AG09319 (cell line): Measurements from ENCODE around the gene TLE4.

Source experiments
- DNase-seq: peaks from one replicate; pipeline ENCODE4 v3.0.0-alpha.2; 2010; ENCODE audit warnings: low read depth; ENCODE audit errors: extremely low read depth
- TF ChIP-seq, protein P1 (sequence below): IDR thresholded peaks from 2 replicates; pipeline ENCODE4 v1.5.1; 2011; ENCODE audit warnings: low read depth, mild to moderate bottlenecking, inconsistent platforms, low read length, moderate library complexity

Gene TLE4

DNA sequence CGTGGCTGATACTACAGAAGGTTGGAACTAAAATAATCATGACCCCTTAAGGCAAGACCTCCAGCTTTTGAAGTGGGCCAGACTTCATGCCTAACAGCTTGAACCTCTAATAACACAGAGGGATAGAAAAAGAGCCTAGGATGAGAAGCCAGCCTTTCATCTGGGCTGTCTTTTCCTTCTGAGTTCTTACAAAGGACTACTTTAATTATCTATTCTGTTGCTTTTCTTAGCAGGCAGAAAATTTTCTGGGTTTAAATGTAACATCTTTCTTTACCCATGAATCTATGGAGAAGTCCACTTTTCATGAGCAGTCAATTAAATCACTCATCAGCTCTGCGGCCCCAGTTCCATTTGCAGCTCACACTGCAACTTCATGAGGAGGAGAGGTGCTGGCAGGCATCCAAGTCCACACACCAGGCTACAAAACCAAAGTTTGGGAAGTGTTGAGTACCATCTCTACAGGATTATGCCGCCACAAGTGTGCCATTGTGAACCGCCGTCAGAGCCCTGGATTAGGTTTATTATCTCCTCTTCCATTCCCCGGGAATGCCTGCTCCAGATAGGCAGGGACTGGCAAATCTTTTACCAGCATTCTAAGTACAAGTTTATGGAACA, 192.0 kb downstream of the TLE4 start:
- no peak for DNase-seq
- TF ChIP-seq, protein P1, sequence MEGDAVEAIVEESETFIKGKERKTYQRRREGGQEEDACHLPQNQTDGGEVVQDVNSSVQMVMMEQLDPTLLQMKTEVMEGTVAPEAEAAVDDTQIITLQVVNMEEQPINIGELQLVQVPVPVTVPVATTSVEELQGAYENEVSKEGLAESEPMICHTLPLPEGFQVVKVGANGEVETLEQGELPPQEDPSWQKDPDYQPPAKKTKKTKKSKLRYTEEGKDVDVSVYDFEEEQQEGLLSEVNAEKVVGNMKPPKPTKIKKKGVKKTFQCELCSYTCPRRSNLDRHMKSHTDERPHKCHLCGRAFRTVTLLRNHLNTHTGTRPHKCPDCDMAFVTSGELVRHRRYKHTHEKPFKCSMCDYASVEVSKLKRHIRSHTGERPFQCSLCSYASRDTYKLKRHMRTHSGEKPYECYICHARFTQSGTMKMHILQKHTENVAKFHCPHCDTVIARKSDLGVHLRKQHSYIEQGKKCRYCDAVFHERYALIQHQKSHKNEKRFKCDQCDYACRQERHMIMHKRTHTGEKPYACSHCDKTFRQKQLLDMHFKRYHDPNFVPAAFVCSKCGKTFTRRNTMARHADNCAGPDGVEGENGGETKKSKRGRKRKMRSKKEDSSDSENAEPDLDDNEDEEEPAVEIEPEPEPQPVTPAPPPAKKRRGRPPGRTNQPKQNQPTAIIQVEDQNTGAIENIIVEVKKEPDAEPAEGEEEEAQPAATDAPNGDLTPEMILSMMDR: no peak

DNA sequence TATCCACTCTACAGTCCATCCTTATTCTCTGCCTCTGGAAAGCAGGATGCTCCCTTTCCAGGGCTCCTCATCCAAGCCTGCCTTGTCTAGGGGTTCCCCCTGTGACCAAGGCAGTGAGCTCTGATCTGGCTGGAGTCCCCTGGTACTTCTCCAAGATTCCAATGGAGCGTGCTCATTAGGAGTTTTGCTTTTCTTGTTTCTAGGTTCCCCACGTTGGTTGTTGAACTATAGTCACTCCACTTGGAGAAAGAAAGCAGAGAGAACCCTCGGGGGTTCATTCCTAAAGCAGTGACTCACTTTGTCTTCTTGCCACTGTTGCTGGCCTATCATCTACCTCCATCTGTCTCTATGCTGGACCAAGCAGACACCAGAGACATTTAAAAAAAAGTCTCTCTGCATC, 192.6 kb downstream of the TLE4 start:
- TF ChIP-seq, protein P1: no peak
- DNase-seq: peak; percentile 87

- TF ChIP-seq, protein P1: no peak
- DNase-seq: no peak
These were observed 193.7 kb downstream of the TLE4 start for GRCh38 chr9:79765466-79765865.

- TF ChIP-seq, protein P1: no peak
These were observed 194.3 kb downstream of the TLE4 start for GRCh38 chr9:79766091-79766490.

DNA sequence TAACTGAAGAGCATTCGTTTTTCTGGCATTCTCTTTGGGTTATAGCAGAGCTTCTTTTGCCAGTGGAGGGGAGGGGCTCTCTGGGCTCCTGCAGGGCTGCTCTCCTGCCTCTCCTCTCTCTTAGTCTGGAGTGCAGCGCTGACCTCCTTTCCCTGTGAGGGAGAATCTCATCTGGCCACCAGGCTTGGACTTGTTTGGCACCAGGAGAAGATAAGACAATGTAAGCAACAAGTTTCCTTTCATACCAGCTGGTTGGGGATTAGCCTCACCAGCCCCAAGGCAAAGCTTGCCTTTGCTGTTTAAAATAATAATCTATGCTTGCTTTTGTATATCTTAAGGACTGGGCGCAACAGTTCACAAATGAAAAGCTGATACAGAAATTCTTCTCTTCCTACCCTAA, 196.4 kb downstream of the TLE4 start:
- TF ChIP-seq, protein P1: no peak
- DNase-seq: peak; percentile 30

More at GRCh38 chr9:79766091-79766490, 194.3 kb downstream of the TLE4 start:
- no peak for DNase-seq

DNA sequence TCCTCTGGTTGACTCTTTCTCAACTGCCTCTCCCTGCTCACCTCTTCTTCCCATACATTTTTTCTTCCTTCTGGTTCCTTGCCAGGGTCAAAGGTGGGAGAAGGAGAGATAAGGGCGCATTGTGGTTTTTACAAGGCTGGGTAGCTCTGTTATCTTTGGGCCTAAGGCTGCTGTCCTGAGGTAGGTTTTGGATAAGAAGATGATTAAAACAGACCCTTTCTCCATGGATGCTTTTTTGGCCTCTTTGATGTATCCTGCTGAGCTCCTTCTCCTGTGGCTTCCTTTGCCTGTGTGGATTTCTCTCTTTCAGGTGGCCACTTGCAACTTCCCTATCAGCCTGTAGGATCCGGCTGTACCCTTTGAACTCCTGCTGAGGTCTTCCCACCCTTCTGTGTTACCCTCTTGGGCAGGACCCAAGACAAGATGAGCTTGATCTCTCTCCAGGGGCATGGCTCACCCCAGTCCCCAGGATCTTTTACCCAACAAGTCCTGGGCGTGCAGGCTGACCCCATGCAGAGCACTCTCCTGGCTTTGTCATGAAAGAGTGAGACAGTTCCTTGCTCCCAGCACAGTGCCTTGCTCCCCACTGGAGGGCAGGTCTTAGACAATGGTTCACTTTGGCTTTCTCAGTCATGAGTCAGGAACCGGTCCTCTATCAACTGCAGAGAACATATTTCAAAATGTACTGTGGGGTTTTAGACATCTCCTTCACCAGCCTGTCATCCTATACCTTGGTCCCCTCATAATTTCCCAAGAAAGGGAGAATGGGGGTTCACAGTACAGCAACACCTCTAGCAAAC, 197.9 kb downstream of the TLE4 start:
- no peak for DNase-seq
- TF ChIP-seq, protein P1: no peak

- no peak for DNase-seq
These were observed 202.6 kb downstream of the TLE4 start for GRCh38 chr9:79774356-79774755.

More at GRCh38 chr9:79774356-79774755, 202.6 kb downstream of the TLE4 start:
- TF ChIP-seq, protein P1: no peak
